ENCODE results near the gene TMEM8B. TPM values are rescaled to one million over a fixed set of nuclear protein-coding genes. Genes with fewer than 3 reads are reported as not detected.

Gene TMEM8B
- total RNA-seq, 1 experiment from 2014 or later: 7.2 TPM

DNA sequence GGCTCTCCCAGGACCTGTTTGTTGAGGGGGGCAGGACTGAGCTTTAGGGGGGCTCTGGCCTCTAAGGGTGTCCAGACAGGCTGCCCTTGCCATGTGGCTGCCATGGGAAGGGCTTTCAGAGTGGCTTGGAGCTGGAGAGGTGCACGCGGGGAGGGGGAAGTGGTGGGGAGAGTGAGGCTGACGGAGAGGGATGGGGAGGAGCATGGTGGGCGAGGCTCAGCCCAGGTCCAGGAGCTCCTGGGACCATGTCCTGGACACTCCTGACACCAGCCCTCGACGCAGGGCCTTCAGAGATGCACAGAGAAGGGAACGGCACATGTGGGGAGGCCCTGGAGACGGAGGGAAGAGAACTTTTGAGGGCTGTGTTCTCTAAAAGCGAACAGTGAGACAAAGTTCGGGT, 82.7 kb downstream of the TMEM8B start:
- Histone ChIP-seq H4K20me1 (ENCODE audit: insufficient read depth) (no peaks in the 10 kb centered on the region), H3K4me2 (ENCODE audit: low read length) (no peak overlapping the region), H3K9ac (ENCODE audit: low read length) (no peak overlapping the region), H3K4me1 (ENCODE audit: control insufficient read depth in 1 of 2, insufficient read depth in 2 of 2, low read length in 2 of 2) (peaks cover 30 to 46% of the 10 kb centered on the region in 2 experiments), H3K4me3 (replicated peaks in 1 of 2; ENCODE audit: low read depth in 1 of 2, low read length in 2 of 2) (no peak overlapping the region), H3K36me3 (ENCODE audit: control insufficient read depth in 1 of 2, insufficient read depth in 2 of 2, low read length in 2 of 2) (no peaks in the 10 kb centered on the region), H3K79me2 (ENCODE audit: insufficient read depth, low read length) (no peaks in the 10 kb centered on the region), H3K27ac (ENCODE audit: low read depth, low read length) (no peak overlapping the region), H3K27me3 (ENCODE audit: insufficient read depth, low read length) (no peaks in the 10 kb centered on the region), H3K9me3 (ENCODE audit: control insufficient read depth in 1 of 2, insufficient read depth in 1 of 2, low read depth in 1 of 2, low read length in 2 of 2) (no peaks in the 10 kb centered on the region), H3K9me2 (ENCODE audit: insufficient read depth) (no peaks in the 10 kb centered on the region), H2AFZ (ENCODE audit: low read depth, low read length, poor library complexity, severe bottlenecking) (peak overlapping the region; percentile 83)
- ATAC-seq (no peak), DNase-seq (ENCODE audit: low read depth, low spot score) (no peak)
- intact Hi-C loops (cut with micrococcal nuclease): loop anchor here (1.0 kb wide), 1 partner anchor 121 kb away; no protein-coding TSS in a partner anchor
- ChIA-PET CTCF (interaction anchor here (0.7 to 2.4 kb wide), 10 partner anchors 9 to 179 kb away, joined by 3 to 8 read pairs (median 4); partner anchors contain the start of gene CREB3), POLR2A (no interaction called here), RAD21 (ENCODE audit: low non-redundant PET in 1 of 2, low total read pairs in 2 of 2, uncharacterized antibody in 2 of 2, unreplicated experiment in 2 of 2) (interaction anchor here in 1 of 2 experiments (1.4 kb wide), 1 partner anchor 34 kb away, joined by 6 read pairs; no protein-coding TSS in a partner anchor)
- TF ChIP-seq, protein P1, sequence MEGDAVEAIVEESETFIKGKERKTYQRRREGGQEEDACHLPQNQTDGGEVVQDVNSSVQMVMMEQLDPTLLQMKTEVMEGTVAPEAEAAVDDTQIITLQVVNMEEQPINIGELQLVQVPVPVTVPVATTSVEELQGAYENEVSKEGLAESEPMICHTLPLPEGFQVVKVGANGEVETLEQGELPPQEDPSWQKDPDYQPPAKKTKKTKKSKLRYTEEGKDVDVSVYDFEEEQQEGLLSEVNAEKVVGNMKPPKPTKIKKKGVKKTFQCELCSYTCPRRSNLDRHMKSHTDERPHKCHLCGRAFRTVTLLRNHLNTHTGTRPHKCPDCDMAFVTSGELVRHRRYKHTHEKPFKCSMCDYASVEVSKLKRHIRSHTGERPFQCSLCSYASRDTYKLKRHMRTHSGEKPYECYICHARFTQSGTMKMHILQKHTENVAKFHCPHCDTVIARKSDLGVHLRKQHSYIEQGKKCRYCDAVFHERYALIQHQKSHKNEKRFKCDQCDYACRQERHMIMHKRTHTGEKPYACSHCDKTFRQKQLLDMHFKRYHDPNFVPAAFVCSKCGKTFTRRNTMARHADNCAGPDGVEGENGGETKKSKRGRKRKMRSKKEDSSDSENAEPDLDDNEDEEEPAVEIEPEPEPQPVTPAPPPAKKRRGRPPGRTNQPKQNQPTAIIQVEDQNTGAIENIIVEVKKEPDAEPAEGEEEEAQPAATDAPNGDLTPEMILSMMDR (IDR thresholded peaks at IDR 0.05 in 2 of 3, conservative IDR thresholded peaks at IDR 0.05 in 1 of 3; ENCODE audit: borderline replicate concordance in 1 of 3, insufficient read depth in 1 of 3, low read depth in 2 of 3, low read length in 2 of 3): no peak
- TF ChIP-seq EZH2 (IDR thresholded peaks at IDR 0.05): no peak
- no peak for TF ChIP-seq SIN3A (IDR thresholded peaks at IDR 0.05; ENCODE audit: low read depth)
- no peak for TF ChIP-seq POLR2AphosphoS5 (IDR thresholded peaks at IDR 0.05; ENCODE audit: low read depth, low read length)
- TF ChIP-seq ZFX (IDR thresholded peaks at IDR 0.05): no peak
- TF ChIP-seq CEBPB (IDR thresholded peaks at IDR 0.05; ENCODE audit: low read depth): no peak
- TF ChIP-seq JUND (IDR thresholded peaks at IDR 0.05): no peak
- no peak for TF ChIP-seq EGR1 (IDR thresholded peaks at IDR 0.05; ENCODE audit: low read depth)
- no peak for TF ChIP-seq ELF1 (IDR thresholded peaks at IDR 0.05; ENCODE audit: borderline replicate concordance, low read depth)
- TF ChIP-seq EZH2phosphoT487 (IDR thresholded peaks at IDR 0.05; ENCODE audit: borderline replicate concordance): no peak
- TF ChIP-seq, protein P2, sequence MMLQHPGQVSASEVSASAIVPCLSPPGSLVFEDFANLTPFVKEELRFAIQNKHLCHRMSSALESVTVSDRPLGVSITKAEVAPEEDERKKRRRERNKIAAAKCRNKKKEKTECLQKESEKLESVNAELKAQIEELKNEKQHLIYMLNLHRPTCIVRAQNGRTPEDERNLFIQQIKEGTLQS (IDR thresholded peaks at IDR 0.05): no peak
- no peak for TF ChIP-seq YY1 (IDR thresholded peaks at IDR 0.05; ENCODE audit: extremely low read depth, insufficient replicate concordance, low read depth, low read length)
- no peak for TF ChIP-seq POLR2A (IDR thresholded peaks at IDR 0.05; ENCODE audit: borderline replicate concordance, extremely low read depth, insufficient read depth, insufficient read length)
- no peak for TF ChIP-seq ZNF274 (IDR thresholded peaks at IDR 0.05; ENCODE audit: low read depth, low read length)
- BruUV-seq (replicated peaks): no TSS peak
